Thyroid gland (tissue), 4 donors: ENCODE results near the gene CENPL.

Experiments
- POLR2A ChIP-seq, 2 donors: fragments of 450-650 bp; IDR thresholded peaks; one replicate each; pipeline ENCODE4 v1.6.1; 2017; ENCODE audit warnings: antibody characterized with exemption in 2 of 2, mild to moderate bottlenecking in 2 of 2, moderate library complexity in 1 of 2
- TF ChIP-seq, protein P1 (sequence below), 6 experiments: fragments of 200-600 bp in 3 of 6; fragments of 450-650 bp in 3 of 6; sonication (generic) in 3 of 6; IDR thresholded peaks; one replicate each; pipeline ENCODE4 v1.5.1; 2016 to 2019; ENCODE audit warnings: antibody characterized with exemption in 6 of 6, mild to moderate bottlenecking in 2 of 6, inconsistent platforms in 1 of 6, moderate library complexity in 1 of 6

DNA sequence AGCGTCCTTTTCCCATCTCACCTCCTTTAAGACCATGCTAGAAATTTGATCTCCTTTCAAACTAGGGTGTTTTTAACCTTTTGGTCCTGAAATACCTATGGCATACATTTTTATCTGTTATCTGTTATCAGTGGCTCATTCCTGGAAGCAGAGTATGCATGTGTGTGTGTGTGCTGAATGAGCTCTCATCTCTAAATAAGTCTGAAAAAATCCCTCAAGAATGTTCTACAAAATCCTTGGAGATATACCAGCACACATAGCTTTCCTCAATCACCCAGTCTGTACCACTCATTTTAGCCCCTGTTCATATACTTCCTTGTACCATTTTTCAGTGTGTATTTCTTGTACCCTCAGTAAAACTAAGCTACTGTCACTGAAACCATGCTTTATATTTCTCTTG, 6.2 kb downstream of the CENPL start:
- no peak for TF ChIP-seq POLR2A (IDR thresholded peaks at IDR 0.05)
- TF ChIP-seq, protein P1, sequence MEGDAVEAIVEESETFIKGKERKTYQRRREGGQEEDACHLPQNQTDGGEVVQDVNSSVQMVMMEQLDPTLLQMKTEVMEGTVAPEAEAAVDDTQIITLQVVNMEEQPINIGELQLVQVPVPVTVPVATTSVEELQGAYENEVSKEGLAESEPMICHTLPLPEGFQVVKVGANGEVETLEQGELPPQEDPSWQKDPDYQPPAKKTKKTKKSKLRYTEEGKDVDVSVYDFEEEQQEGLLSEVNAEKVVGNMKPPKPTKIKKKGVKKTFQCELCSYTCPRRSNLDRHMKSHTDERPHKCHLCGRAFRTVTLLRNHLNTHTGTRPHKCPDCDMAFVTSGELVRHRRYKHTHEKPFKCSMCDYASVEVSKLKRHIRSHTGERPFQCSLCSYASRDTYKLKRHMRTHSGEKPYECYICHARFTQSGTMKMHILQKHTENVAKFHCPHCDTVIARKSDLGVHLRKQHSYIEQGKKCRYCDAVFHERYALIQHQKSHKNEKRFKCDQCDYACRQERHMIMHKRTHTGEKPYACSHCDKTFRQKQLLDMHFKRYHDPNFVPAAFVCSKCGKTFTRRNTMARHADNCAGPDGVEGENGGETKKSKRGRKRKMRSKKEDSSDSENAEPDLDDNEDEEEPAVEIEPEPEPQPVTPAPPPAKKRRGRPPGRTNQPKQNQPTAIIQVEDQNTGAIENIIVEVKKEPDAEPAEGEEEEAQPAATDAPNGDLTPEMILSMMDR (IDR thresholded peaks at IDR 0.05) = no peak
